HepG2 (cell line): ENCODE measurements around the gene USH2A.

Experiments used
- ATF3 ChIP-seq: sonication (generic); formaldehyde crosslinking; IDR thresholded peaks from 2 replicates; pipeline ENCODE4 v1.4.0; 2020; ENCODE audit warnings: missing genetic modification reagents
- CHD2 ChIP-seq: IDR thresholded peaks from 2 replicates; pipeline ENCODE4 v1.6.1; 2011; ENCODE audit warnings: low read depth, low read length, improper control_type of control experiment
- CTCF ChIP-seq: sonication (generic); formaldehyde crosslinking; IDR thresholded peaks from 2 replicates; pipeline ENCODE4 v1.5.0; 2020; ENCODE audit warnings: mild to moderate bottlenecking, missing genetic modification reagents, moderate library complexity
- MYC ChIP-seq: sonication (generic); formaldehyde crosslinking; IDR thresholded peaks from 2 replicates; pipeline ENCODE4 v1.9.0; 2021; ENCODE audit warnings: missing genetic modification reagents, borderline replicate concordance
- ZBTB33 ChIP-seq: sonication (generic); formaldehyde crosslinking; IDR thresholded peaks from 2 replicates; pipeline ENCODE4 v1.4.0; 2020; ENCODE audit warnings: missing genetic modification reagents

- no peak for TF ChIP-seq CHD2
- no peak for TF ChIP-seq ZBTB33 (CRISPR knock-in tag)
- no peak for TF ChIP-seq CTCF (CRISPR knock-in tag)
- TF ChIP-seq ATF3 (CRISPR knock-in tag), result no peak
- no peak for TF ChIP-seq MYC (CRISPR knock-in tag)
Measured at GRCh38 chr1:216190438-216190837, 232.8 kb downstream of the USH2A start.
